Colonic mucosa (tissue), 4 donors: ENCODE data around the gene KIF14. TPM values are rescaled to one million over a fixed set of nuclear protein-coding genes. Genes with fewer than 3 reads are reported as not detected.
"Not testable (repeated sequence)": the region's sequence is repeated elsewhere in the genome, so short reads cannot be mapped to it uniquely, and the experiment has no call there.

Source experiments
- DNase-seq: peaks from one replicate; pipeline ENCODE4 v3.0.0-alpha.2; 2020
- H3K27ac ChIP-seq: fragments of 200-600 bp; one replicate; pipeline ENCODE4 v1.8.0; 2021
- H3K27me3 ChIP-seq: fragments of 200-600 bp; one replicate; pipeline ENCODE4 v1.8.0; 2021
- H3K36me3 ChIP-seq: fragments of 200-600 bp; one replicate; pipeline ENCODE4 v1.8.0; 2021
- H3K4me1 ChIP-seq: fragments of 200-600 bp; one replicate; pipeline ENCODE4 v1.8.0; 2021; ENCODE audit warnings: mild to moderate bottlenecking
- H3K4me3 ChIP-seq: fragments of 200-600 bp; one replicate; pipeline ENCODE4 v1.8.0; 2021
- H3K9ac ChIP-seq, 2 donors: one replicate each; pipeline ENCODE4 v1.7.0; 2013; ENCODE audit warnings: control low read depth in 2 of 2, low read depth in 2 of 2, low read length in 2 of 2
- H3K9me3 ChIP-seq: fragments of 200-600 bp; one replicate; pipeline ENCODE4 v1.8.0; 2021
- CTCF ChIP-seq: fragments of 200-600 bp; IDR thresholded peaks from one replicate; pipeline ENCODE4 v1.8.0; 2022; ENCODE audit warnings: antibody characterized with exemption, mild to moderate bottlenecking
- intact Hi-C: fragments of 100-400 bp; cut with DNase I; formaldehyde crosslinking; loops from one replicate; pipeline ENCODE4 v1.14.1; 2022
- total RNA-seq, 2 donors: library from RNA; stranded (reverse); fragmentation: NEBNext Ultra II Directional in 1 of 2; extraction: Animal tissue kit (Norgen Biotek cat#: 25700) in 1 of 2; gene quantifications; one replicate each; pipeline ENCODE4 v1.2.1, GENCODE V29; 2021
- donor health status: healthy.
- donor health status: DM: no; HTN: no; CAD: no.
- donor health status: DM: no; HTN: no; CAD: no.

The KIF14 gene
- total RNA-seq, 2 donors from 2014 or later: 2.7 to 8.2 TPM

- Histone ChIP-seq H3K27ac (no peak overlapping the region), H3K4me1 (no peaks in the 10 kb centered on the region), H3K27me3 (no peaks in the 10 kb centered on the region), H3K4me3 (no peak overlapping the region), H3K9me3 (no peaks in the 10 kb centered on the region), H3K9ac (no peak overlapping the region), H3K36me3 (no peaks in the 10 kb centered on the region)
- no peak for DNase-seq
- intact Hi-C loops: no loop called here
- TF ChIP-seq CTCF: no peak
These were observed 31.9 kb downstream of the KIF14 start for GRCh38 chr1:200588698-200589097.

- no peak for DNase-seq
- H3K9ac ChIP-seq: no peak overlapping the region
- TF ChIP-seq CTCF: no peak
- H3K4me3 ChIP-seq: no peak overlapping the region
- H3K27me3 ChIP-seq: no peaks in the 10 kb centered on the region
- no peak overlapping the region for H3K27ac ChIP-seq
- intact Hi-C loops: no loop called here
- H3K4me1 ChIP-seq: no peaks in the 10 kb centered on the region
- H3K9me3 ChIP-seq: no peaks in the 10 kb centered on the region
- H3K36me3 ChIP-seq: no peaks in the 10 kb centered on the region
These were observed 56.2 kb downstream of the KIF14 start for GRCh38 chr1:200564319-200564718.

- Histone ChIP-seq H3K36me3 (no peaks in the 10 kb centered on the region), H3K4me1 (no peaks in the 10 kb centered on the region), H3K27me3 (no peaks in the 10 kb centered on the region), H3K4me3 (no peak overlapping the region), H3K9me3 (no peaks in the 10 kb centered on the region), H3K27ac (no peak overlapping the region), H3K9ac (no peak overlapping the region)
- no peak for TF ChIP-seq CTCF
- intact Hi-C loops: no loop called here
- DNase-seq: no peak
These were observed 58.7 kb downstream of the KIF14 start for GRCh38 chr1:200561856-200562214.

- intact Hi-C loops: no loop called here
- Histone ChIP-seq H3K27ac (no peak overlapping the region), H3K4me3 (no peak overlapping the region), H3K9ac (no peak overlapping the region), H3K36me3 (no peaks in the 10 kb centered on the region), H3K9me3 (no peaks in the 10 kb centered on the region), H3K27me3 (no peaks in the 10 kb centered on the region), H3K4me1 (no peaks in the 10 kb centered on the region)
- TF ChIP-seq CTCF: peak; percentile 31
- DNase-seq: no peak
These were observed 61.6 kb downstream of the KIF14 start for GRCh38 chr1:200558866-200559459.

- Histone ChIP-seq H3K27ac (no peak overlapping the region), H3K9ac (no peak overlapping the region), H3K9me3 (no peaks in the 10 kb centered on the region), H3K27me3 (no peaks in the 10 kb centered on the region), H3K4me1 (no peaks in the 10 kb centered on the region), H3K36me3 (no peaks in the 10 kb centered on the region), H3K4me3 (no peak overlapping the region)
- intact Hi-C loops: no loop called here
- no peak for TF ChIP-seq CTCF
- DNase-seq: no peak
These were observed 64.5 kb downstream of the KIF14 start for GRCh38 chr1:200556002-200556401.

DNA sequence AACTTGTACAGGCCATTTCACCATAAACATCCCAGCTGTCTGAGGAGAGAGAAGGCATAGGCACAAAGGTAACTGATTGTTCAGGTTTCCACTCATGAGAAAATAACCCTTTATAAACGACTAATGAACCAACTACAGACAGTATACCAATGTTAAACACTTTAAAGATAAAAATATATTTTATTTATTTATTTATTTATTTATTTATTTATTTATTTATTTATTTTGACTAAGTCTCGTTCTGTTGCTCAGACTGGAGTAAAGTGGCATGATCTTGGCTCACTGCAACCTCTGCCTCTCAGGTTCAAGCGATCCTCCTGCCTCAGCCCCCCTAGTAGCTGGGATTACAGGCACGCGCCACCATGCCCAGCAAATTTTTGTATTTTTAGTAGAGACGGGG, 67.8 kb downstream of the KIF14 start:
- H3K4me1 ChIP-seq, H3K9me3 ChIP-seq, intact Hi-C loops, DNase-seq, H3K27ac ChIP-seq, H3K27me3 ChIP-seq, H3K36me3 ChIP-seq, H3K4me3 ChIP-seq, H3K9ac ChIP-seq: not testable (repeated sequence)
